Measurements from ENCODE around the gene DNAAF5.

GRCh38 chr7:832167-832967 is 105.9 kb downstream of the DNAAF5 start, which contains the start of gene SUN1:
- TF ChIP-seq CTCF (conservative IDR thresholded peaks at IDR 0.05; ENCODE audit: low read length) (no peak), EZH2phosphoT487 (IDR thresholded peaks at IDR 0.05; ENCODE audit: borderline replicate concordance, low read depth, low read length) (no peak)
